NCI-H1105 (cell line): ENCODE measurements around the gene TREM1.
"Not testable (repeated sequence)": the region's sequence is repeated elsewhere in the genome, so short reads cannot be mapped to it uniquely, and the experiment has no call there.

Experiments used
- DNase-seq: peaks from one replicate; lab custom pipeline; 2025; lab: John Stamatoyannopoulos, UW

The TREM1 gene

DNA sequence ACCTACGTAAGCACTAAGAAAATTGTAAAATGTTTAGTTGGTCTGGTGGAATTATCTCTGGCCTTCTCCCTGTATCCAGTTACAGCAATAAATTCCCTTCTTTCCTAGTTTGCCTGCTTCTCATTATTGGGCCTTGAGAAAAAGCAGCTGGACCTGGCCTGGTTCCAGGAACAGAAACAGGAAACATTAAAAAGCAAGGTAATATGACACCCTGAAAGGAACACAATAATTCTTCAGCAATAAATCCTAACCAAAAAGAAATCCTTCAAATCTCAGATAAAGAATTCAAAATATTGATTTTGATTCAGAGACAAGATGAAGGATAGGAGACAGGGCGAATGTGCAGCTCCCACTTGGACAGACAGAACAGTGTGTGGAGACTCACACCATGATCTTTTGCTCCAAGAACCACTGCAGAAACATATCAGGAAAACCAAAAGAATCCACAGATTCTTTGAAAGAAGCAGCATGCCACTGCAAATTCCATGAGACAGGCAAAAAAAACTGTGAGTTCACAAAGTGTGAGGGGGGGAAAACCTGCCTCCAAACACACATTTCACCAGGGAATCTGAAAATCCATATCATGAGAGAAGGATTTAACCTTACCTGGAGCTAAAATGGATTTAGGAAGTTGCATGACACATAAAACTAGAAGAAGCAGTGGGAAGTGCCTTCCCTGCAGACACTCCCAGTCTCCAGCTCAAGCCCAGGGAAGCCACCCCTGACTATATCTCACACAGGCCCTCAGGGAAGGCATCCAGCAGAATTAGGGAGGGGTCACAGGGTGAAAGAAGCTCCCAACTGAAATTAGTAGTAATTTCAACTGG, 28.9 kb downstream of the TREM1 start:
- peak; percentile 68 for DNase-seq

GRCh38 chr6:41256383-41256782, 30.1 kb downstream of the TREM1 start:
- DNase-seq: no peak

GRCh38 chr6:41255638-41256246, 30.7 kb downstream of the TREM1 start:
- no peak for DNase-seq

- no peak for DNase-seq
Measured at GRCh38 chr6:41255110-41255509, 31.4 kb downstream of the TREM1 start.

GRCh38 chr6:41252401-41253169, 33.9 kb downstream of the TREM1 start:
- DNase-seq: no peak

- no peak for DNase-seq
Measured at GRCh38 chr6:41247882-41248705, 38.4 kb downstream of the TREM1 start.

DNA sequence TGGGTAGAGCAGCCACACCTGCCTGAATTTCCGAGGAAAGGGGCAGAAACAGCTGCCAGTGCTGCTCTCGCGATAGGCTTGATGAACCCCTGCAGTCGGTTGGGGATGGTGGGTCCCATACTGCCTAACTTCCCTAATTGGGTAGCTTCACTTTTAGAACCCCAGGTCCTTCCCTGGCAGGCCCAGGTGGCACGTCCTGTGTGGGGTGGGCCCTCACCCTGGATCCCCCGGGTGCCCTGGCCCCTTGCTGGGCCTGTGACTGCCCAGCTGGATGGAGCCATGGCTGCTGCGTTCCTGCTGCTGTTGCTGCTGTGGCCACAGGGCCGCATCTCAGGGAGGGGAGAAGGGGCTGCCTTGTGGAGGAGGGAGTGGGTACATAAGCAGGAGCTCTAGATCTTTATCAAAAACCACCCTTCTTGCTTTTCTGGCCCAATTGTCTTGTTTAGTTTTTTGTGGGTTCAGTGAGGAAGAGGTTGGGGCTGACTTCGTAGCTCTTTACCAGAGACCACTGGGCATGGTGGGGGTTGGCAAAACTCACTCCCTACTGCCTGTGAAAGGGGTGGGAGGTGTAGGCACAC, 39.1 kb downstream of the TREM1 start:
- DNase-seq: no peak

GRCh38 chr6:41246529-41246928, 40.0 kb downstream of the TREM1 start:
- not testable (repeated sequence) for DNase-seq

DNA sequence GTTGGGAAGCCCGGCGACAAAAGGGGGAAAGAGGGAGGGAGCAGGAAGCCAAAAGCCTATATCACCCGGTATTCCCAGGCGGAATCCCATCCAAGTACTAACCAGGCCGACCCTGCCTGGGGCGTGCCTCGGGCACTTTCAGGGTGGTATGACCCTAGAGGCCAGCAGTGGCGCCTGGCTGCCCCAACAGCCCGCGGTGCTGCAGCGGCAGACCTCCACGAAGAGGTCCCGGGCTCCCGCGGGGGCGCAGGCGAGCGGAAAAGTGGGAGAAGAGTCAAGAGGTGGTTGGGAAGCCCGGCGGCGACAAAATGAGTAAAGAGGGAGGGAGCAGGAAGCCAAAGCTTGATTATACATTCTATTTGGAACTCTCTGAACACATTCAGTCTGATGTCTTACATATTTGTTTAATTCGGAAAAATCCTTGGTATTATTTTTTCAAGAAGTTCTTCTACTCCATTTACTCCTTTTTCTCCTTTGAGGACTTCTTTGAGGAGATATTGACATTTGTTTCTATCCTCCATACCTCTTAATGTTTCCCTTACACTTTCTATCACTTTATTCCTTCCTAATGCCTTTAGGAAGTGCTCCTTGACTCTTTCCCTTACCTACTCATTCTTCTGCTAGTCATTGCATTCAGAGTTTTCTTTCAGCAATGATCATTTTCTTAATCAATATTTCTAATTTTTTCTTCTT, 46.9 kb downstream of the TREM1 start:
- no peak for DNase-seq

DNA sequence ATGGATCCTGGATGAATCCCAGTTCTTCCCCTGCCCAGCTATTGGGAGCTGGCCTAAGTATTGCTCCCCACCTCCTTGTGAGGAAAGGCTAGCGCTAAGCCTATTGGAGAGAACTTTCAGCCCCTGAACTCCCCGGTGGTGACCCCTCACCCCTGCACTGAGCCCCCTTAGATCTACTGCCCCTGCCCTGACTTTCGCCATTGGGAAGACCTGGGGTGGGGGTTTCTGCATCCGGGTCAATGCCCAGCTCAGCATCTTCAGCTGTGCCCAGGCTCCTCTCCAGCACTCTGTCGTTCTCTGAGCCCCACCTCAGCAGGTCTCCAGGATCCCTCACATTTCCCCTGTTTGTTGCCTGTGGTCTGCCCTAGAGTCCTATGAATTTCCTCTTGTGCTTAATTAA, 49.4 kb downstream of the TREM1 start:
- no peak for DNase-seq

DNA sequence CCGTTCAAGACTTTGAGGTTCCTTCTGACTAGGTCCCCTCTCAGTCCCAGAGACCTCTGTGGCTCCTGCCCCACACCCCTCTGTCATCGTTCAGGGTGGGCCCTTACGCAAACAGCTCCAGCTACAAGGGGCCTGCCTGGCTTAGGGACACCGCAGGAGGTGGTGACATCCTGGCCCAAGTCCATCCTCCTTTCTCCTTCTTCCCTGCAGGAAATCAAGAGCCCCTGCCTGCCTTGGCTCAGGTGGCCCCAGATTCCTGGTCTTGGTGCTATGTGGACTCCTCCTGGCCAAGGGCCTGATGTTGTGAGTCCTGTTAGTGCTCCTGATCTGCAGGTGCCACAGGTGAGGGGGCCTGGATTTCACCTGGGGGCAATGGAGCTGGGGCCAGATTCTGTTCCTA, 50.2 kb downstream of the TREM1 start:
- DNase-seq: no peak

DNA sequence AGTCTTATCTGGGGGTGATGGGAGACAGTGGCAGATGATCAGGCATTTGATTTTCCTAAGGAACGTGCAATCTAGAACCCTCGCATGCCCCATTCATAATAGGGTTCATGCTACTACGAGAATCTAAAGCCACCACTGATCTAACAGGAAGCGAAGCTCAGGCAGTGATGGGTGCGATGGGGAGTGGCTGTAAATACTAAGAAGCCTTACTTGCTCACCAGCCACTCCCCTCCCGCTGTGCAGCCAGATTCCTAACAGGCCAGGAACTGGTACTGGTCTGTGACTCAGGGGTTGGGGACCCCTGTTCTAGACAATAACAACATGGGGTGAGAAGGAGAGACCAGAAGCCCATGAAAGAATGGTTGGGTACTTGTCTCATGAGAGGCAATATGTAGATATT, 53.8 kb downstream of the TREM1 start:
- DNase-seq: no peak

- DNase-seq: no peak
Measured at GRCh38 chr6:41231246-41231645, 55.2 kb downstream of the TREM1 start.

GRCh38 chr6:41229721-41230120, 56.8 kb downstream of the TREM1 start:
- no peak for DNase-seq

DNA sequence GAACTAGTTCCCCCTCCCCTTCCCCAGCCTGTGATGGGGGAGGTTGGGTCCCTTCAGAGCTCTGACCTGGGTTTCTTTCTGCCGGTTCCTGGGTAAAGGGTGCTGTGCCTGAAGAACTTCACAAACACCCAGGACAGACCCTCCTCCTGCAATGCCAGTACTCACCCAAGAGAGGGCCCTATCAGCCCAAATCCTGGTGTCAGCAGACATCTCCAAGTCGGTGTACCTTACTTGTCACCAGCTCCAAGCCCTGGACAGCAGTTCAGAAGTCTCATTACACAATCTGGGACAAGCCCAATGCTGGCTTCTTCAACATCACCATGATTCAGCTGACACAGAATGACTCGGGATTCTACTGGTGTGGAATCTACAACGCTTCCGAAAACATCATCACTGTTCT, 57.9 kb downstream of the TREM1 start:
- DNase-seq: no peak

- DNase-seq: no peak
Measured at GRCh38 chr6:41228096-41228495, 58.4 kb downstream of the TREM1 start, which contains the start of gene TREML4. TSS of gene TREML4 (plus strand) at chr6:41228349. CDS start at chr6:41228428, 79 bp downstream.

DNA sequence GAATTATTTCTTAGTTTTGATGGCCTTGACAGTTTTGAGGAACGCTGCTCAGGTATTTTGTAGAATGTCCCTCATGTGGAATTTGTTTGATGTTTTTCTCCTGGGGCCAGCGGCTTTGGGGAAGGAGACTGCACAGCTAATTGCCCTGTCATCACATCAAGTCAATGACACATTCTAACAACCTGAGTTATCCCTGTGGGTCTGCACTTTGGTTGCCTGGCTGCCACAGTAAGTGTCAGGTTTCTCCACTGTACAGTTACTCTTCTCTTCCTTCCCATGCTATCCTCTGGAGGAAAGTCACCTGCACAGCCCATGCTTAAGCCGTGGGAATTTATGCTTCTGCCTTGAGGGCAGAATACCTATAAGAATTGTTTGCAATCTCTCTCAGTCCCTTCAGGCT, 59.7 kb downstream of the TREM1 start:
- no peak for DNase-seq

- no peak for DNase-seq
Measured at GRCh38 chr6:41224800-41225199, 61.7 kb downstream of the TREM1 start.
